ENCODE results near the gene MAMLD1. TPM values are rescaled to one million over a fixed set of nuclear protein-coding genes. Genes with fewer than 3 reads are reported as not detected.

Gene MAMLD1
- total RNA-seq, 1 donor from 2014 or later: 3.0 TPM

- Histone ChIP-seq H3K36me3 (ENCODE audit: control insufficient read depth, insufficient read depth, low read length) (no peaks in the 10 kb centered on the region), H3K4me3 (ENCODE audit: low read depth, low read length) (no peak overlapping the region), H3K27me3 (ENCODE audit: control insufficient read depth, insufficient read depth, low read length) (no peaks in the 10 kb centered on the region)
- TF ChIP-seq, protein P1, sequence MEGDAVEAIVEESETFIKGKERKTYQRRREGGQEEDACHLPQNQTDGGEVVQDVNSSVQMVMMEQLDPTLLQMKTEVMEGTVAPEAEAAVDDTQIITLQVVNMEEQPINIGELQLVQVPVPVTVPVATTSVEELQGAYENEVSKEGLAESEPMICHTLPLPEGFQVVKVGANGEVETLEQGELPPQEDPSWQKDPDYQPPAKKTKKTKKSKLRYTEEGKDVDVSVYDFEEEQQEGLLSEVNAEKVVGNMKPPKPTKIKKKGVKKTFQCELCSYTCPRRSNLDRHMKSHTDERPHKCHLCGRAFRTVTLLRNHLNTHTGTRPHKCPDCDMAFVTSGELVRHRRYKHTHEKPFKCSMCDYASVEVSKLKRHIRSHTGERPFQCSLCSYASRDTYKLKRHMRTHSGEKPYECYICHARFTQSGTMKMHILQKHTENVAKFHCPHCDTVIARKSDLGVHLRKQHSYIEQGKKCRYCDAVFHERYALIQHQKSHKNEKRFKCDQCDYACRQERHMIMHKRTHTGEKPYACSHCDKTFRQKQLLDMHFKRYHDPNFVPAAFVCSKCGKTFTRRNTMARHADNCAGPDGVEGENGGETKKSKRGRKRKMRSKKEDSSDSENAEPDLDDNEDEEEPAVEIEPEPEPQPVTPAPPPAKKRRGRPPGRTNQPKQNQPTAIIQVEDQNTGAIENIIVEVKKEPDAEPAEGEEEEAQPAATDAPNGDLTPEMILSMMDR (IDR thresholded peaks at IDR 0.05; ENCODE audit: insufficient read depth, low read length, poor library complexity, severe bottlenecking): no peak
- no peak for DNase-seq (ENCODE audit: low read depth)
Observed at GRCh38 chrX:150508451-150509367, 145.6 kb downstream of the MAMLD1 start.

DNA sequence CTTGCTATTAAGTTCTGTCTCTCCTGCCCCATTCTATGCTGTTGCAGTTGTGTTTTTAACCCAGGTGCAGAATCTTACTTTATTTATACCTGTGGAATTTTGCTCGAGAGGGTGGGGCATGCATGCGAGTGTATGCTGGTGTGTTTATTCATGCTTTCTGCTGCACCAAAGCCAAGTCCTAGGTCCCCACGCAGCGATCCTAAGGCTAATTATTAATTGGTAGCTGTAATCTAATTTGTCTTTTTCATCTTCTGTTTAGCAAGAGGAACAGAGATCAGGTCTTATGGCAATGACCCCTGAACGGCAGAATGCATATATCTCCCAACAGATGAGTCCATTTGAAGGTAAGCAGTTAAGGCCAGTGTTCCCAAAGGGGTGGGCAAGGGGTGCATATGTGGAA lies 146.6 kb downstream of the MAMLD1 start:
- Histone ChIP-seq H3K4me3 (ENCODE audit: low read depth, low read length) (no peak overlapping the region), H3K27me3 (ENCODE audit: control insufficient read depth, insufficient read depth, low read length) (no peaks in the 10 kb centered on the region), H3K36me3 (ENCODE audit: control insufficient read depth, insufficient read depth, low read length) (no peaks in the 10 kb centered on the region)
- TF ChIP-seq, protein P1 (IDR thresholded peaks at IDR 0.05; ENCODE audit: insufficient read depth, low read length, poor library complexity, severe bottlenecking): no peak
- DNase-seq (ENCODE audit: low read depth): no peak

DNA sequence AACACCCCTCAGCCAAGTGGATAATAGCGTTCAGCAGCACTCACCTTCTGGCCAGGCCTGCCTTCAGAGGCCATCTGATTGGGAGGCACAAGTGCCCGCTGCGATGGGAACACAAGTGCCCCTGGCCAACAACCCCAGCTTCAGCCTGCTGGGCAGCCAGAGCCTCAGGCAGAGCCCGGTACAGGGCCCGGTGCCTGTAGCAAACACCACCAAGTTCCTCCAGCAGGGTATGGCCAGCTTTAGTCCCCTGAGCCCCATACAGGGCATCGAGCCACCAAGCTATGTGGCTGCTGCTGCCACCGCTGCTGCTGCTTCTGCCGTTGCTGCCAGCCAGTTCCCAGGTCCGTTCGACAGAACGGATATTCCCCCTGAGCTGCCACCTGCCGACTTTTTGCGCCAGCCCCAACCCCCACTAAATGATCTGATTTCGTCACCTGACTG lies 149.4 kb downstream of the MAMLD1 start:
- no peak for DNase-seq (ENCODE audit: low read depth)
- Histone ChIP-seq H3K27me3 (ENCODE audit: control insufficient read depth, insufficient read depth, low read length) (no peaks in the 10 kb centered on the region), H3K36me3 (ENCODE audit: control insufficient read depth, insufficient read depth, low read length) (no peaks in the 10 kb centered on the region), H3K4me3 (ENCODE audit: low read depth, low read length) (no peak overlapping the region)
- TF ChIP-seq, protein P1 (IDR thresholded peaks at IDR 0.05; ENCODE audit: insufficient read depth, low read length, poor library complexity, severe bottlenecking): no peak

GRCh38 chrX:150513544-150513943 lies 150.4 kb downstream of the MAMLD1 start:
- TF ChIP-seq, protein P1 (IDR thresholded peaks at IDR 0.05; ENCODE audit: insufficient read depth, low read length, poor library complexity, severe bottlenecking): no peak
- Histone ChIP-seq H3K4me3 (ENCODE audit: low read depth, low read length) (no peak overlapping the region), H3K36me3 (ENCODE audit: control insufficient read depth, insufficient read depth, low read length) (no peaks in the 10 kb centered on the region), H3K27me3 (ENCODE audit: control insufficient read depth, insufficient read depth, low read length) (no peaks in the 10 kb centered on the region)
- no peak for DNase-seq (ENCODE audit: low read depth)

- DNase-seq (ENCODE audit: low read depth): no peak
- no peaks in the 10 kb centered on the region for H3K27me3 ChIP-seq (ENCODE audit: control insufficient read depth, insufficient read depth, low read length)
- TF ChIP-seq, protein P1 (IDR thresholded peaks at IDR 0.05; ENCODE audit: insufficient read depth, low read length, poor library complexity, severe bottlenecking): no peak
- H3K36me3 ChIP-seq (ENCODE audit: control insufficient read depth, insufficient read depth, low read length): no peaks in the 10 kb centered on the region
- H3K4me3 ChIP-seq (ENCODE audit: low read depth, low read length): no peak overlapping the region
Observed at GRCh38 chrX:150514462-150514861, 151.3 kb downstream of the MAMLD1 start.

Measured in kidney epithelial cell (primary cell).